Right renal cortex interstitium (tissue), 3 donors: Measurements from ENCODE around the gene WNK2. TPM values are rescaled to one million over a fixed set of nuclear protein-coding genes. Genes with fewer than 3 reads are reported as not detected.

Source experiments
- DNase-seq, 3 donors: peaks; one replicate each; pipeline ENCODE4 v3.0.0-alpha.2; 2013; ENCODE audit warnings: low read depth in 3 of 3, low spot score in 2 of 3
- polyA plus RNA-seq, 3 donors: library from polyadenylated mRNA; unstranded; fragments of 120-200 nt; gene quantifications; one replicate each; pipeline ENCODE4 v1.2.1, GENCODE V29; 2013; ENCODE audit not compliant: insufficient read length in 3 of 3

WNK2 gene
- polyA plus RNA-seq, 3 donors, result 14.5 to 16.0 (median 15.1) TPM

DNA sequence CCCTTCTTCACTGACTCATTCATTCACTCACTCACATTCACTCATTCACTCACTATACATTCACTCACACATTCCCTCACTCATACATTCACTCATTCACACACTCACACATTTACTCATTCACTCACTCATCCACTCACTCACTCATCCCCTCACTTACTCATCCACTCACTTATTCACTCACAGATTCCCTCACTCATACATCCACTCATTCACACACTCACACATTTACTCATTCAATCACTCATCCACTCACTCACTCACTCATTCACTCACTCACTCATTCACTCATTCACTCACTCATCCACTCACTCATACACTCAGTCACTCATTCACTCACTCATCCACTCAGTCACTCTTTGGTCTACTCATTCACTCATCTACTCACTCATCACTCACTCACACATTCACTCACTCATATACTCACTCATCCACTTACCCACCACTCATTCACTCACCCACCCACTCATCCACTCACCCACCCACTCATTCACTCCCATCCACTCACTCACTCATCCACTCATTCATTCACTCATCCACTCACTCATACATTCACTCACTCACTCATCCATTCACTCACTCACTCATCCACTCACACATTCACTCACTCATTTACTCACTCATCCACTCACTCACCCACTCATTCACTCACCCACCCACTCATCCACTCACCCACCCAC is 27.2 kb downstream of the WNK2 start:
- DNase-seq, result no peak

DNA sequence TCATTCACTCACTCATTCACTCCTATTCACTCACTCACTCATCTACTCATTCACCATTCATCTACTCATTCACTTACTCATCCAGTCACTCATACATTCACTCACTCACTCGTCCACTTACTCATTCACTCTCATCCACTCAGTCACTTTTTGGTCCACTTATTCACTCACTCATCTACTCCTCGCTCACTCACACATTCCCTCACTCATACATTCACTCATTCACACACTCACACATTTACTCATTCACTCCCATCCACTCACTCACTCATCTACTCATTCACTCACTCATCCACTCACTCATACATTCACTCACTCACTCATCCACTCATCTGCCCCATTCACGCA is 27.7 kb downstream of the WNK2 start:
- DNase-seq, result no peak

DNA sequence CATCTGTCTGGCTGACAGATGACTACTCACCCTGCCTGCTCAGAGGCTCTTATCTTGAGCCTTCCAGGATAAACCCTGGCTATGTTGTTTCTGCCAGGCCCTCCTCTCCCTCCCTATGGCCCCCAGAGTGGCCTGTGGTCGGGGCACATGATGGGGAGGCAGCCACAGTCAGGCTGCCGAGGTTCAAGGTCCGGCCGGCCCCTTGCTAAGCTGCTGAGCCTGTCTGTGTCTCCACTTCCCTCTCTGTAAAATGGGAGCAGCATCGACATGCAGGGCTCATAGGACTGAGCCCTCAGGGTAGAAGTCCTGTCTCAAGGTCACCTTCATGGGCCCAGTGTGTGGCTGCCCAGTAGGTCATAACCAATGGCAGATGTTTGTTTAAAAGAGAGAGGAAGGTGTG is 28.5 kb downstream of the WNK2 start:
- no peak for DNase-seq

DNA sequence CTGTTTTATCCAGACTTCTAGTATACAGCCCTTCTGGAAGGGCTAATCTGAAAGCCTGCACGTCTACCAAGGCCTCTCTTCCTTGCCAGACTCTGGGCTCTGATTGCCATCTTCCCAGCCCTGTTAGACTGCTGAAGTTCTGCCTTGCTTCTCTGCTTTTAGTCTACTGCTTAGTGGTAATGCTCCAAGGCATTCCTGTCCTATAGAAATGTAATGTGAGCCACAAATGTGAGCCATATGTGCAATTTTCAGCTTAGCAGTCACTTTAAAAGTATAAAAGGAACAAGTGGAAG is 32.1 kb downstream of the WNK2 start:
- DNase-seq, result no peak

GRCh38 chr9:93217706-93218105 is 33.8 kb downstream of the WNK2 start:
- DNase-seq, result no peak

GRCh38 chr9:93218161-93218560 is 34.2 kb downstream of the WNK2 start:
- no peak for DNase-seq

DNA sequence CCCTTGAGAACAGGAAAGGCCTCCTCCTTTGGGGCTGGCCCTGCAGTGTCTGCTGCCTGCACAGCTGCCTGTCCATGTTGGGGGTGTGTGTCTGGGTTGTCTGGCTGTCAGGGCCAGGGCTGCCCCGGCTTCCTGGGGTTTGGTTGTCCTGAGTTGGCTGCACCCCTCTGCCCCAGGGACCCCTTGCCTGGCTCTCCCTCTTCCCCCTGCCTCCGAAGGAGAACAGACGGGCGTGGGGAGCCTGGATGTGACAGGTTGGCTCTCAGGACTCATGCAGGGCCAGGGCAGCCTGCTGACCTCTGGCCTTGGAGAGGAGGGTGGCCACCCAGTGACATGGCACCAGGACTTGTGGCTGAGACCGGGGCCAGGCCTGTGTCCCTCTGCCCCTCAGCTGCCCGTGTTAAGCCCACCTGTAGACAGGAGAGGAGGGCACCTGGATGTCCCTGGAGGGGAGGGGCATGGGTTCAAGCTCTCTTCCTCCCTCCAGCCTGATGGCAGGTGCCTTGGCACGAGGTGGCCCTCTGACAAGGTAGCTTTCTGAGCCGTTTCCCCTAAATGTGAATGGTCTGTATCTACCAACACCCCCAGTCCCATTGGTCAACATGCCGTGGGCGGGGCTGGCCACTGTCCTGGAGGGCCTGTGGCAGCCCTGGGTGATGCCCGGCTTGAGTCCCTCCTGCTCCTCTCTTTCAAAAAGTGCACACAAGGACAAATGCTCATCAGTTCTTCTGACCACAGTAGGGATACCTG is 34.9 kb downstream of the WNK2 start:
- no peak for DNase-seq

- DNase-seq, result no peak
These were observed 35.8 kb downstream of the WNK2 start for GRCh38 chr9:93219692-93220091.

DNA sequence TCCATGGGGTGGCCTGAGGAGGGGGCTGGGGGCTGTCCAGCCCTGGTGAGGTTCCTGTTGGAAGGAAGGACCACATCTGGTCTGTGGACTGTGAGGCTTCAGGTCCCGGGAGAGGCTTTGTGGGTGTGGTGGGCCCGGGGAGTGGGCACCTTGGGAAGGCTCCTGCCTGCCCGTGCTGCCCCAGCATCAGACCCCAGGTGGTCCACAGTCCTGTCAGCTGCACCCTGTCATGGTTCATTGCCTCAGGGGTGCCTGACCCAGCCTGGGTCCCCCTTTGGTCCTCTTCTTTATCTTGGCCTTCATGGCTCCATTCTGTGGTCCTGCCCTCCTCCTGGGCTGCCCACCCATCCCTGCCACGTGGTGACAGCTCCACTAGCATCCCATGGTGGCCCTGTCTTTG is 36.7 kb downstream of the WNK2 start:
- DNase-seq, result no peak

DNA sequence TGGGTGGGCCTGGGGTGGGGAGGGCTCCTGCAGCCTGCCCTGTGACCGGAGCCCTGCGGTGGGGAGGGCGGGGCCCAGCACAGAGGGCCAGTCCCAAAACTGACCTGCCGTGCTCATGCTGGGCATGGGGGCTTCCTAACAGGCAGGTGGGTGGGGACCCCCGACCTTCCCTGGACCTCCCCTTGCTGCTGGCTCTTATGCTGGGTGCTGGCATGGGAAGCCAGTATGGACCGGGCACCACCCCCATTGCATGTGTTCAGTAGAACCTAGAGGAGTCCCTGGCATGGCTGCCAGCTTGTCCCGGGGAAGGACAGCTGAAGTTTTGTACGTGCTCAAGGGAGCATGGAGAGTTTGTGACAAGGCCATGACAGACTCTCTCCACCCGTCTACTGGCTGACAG is 37.1 kb downstream of the WNK2 start:
- DNase-seq, result no peak

GRCh38 chr9:93222890-93223259 is 38.9 kb downstream of the WNK2 start:
- DNase-seq, result no peak

GRCh38 chr9:93223260-93224180 is 39.6 kb downstream of the WNK2 start:
- no peak for DNase-seq

- DNase-seq, result no peak
These were observed 40.7 kb downstream of the WNK2 start for GRCh38 chr9:93224591-93224990.

GRCh38 chr9:93225417-93225816 is 41.5 kb downstream of the WNK2 start:
- DNase-seq, result no peak

GRCh38 chr9:93225892-93226291 is 42.0 kb downstream of the WNK2 start:
- no peak for DNase-seq

DNA sequence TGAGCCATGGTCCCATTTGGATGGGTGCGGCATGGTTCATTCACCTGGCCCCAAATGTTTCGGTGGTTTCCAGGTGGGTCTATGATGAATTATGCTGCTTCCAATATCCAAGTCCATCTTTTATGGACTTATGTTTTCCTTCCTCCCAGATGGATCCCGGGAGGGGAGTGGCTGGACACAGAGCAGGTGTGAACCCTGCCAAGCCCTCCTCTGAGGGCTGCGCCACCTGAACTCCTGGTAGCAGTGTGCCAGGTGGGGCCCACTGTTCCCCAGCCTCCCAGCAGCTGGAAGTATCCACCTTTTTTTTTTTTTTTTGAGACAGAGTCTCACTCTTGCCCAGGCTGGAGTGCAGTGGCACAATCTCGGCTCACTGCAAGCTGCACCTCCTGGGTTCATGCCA is 42.9 kb downstream of the WNK2 start:
- DNase-seq, result no peak

- DNase-seq, result no peak
These were observed 44.1 kb downstream of the WNK2 start for GRCh38 chr9:93228030-93228429.

DNA sequence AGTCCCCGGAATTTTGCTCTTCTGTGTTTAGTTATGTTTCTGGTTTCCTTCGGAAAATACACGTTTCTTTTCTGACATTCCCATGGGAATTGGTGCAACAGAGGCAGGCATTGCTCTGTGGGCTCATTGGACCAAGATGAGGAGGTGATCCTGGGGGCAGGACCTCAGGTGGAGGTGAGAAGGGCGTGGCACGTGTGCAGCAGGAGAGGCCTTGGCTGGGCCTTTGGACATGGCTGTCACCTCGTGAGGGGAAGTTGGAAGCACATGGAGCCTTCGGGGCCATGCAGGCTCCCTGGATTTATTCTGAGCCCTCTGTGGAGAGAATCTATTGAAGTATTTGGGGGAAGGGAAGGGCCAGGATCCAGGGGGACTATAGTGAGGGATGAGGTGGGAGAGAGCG is 44.5 kb downstream of the WNK2 start:
- DNase-seq, result no peak

DNA sequence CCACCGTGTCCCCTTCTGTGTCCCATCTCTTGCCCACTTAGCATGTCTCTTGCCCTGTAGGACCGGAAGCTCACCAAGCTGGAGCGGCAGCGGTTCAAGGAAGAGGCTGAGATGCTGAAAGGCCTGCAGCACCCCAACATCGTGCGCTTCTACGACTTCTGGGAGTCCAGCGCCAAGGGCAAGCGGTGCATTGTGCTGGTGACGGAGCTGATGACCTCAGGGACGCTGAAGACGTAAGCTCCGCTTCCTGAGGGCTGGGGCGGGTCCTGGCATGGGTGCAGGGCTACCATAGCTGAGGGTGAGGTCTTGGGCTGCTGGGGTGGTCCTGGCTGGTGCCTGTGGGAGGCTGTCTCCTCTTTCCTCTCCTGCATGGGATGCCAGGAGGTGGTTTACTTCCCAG is 45.7 kb downstream of the WNK2 start:
- DNase-seq, result no peak

- no peak for DNase-seq
These were observed 46.2 kb downstream of the WNK2 start for GRCh38 chr9:93230185-93230584.

DNA sequence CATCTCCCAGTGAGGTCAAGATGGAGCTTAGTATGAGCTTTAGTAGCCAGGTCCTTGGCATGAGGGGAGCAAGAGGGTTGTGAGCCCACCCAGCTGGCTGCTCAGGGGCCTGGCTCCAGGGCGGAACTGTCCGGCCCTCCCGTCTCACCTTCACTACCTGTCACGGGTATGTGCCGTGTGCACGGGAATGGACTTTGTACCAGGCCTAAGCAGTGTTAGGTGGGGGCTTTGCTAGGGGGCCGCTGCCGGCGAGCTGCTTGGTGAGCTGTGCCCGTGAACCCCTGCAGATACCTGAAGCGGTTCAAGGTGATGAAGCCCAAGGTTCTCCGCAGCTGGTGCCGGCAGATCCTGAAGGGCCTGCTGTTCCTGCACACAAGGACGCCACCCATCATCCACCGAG is 46.7 kb downstream of the WNK2 start:
- no peak for DNase-seq
